Mucosa of descending colon (tissue), 3 donors: ENCODE measurements around the gene EXOC3. TPM values are rescaled to one million over a fixed set of nuclear protein-coding genes. Genes with fewer than 3 reads are reported as not detected.

Experiments
- ATAC-seq: fragments of 200-7000 bp; cut with Tn5 transposase; one replicate; pipeline ENCODE4 v1.9.1; 2020; ENCODE audit warnings: mild to moderate bottlenecking, moderate library complexity
- DNase-seq, 3 donors: peaks; one replicate each; pipeline ENCODE4 v3.0.0-alpha.2; 2020
- H3K36me3 ChIP-seq: fragments of 200-600 bp; one replicate; pipeline ENCODE4 v1.8.0; 2021; ENCODE audit warnings: low read depth, mild to moderate bottlenecking
- H3K4me1 ChIP-seq: fragments of 200-600 bp; one replicate; pipeline ENCODE4 v1.8.0; 2021; ENCODE audit warnings: low read depth, mild to moderate bottlenecking
- H3K4me3 ChIP-seq: fragments of 200-600 bp; one replicate; pipeline ENCODE4 v1.8.0; 2021; ENCODE audit warnings: mild to moderate bottlenecking
- H3K9me3 ChIP-seq: fragments of 200-600 bp; one replicate; pipeline ENCODE4 v1.8.0; 2021; ENCODE audit warnings: mild to moderate bottlenecking
- CTCF ChIP-seq: fragments of 200-600 bp; IDR thresholded peaks from one replicate; pipeline ENCODE4 v1.8.0; 2022; ENCODE audit warnings: antibody characterized with exemption, mild to moderate bottlenecking
- intact Hi-C, 2 donors: fragments of 100-400 bp; cut with DNase I in 1 of 2; cut with micrococcal nuclease in 1 of 2; formaldehyde crosslinking; loops; one replicate each; pipeline versions ENCODE4 v1.11.0 to v1.11.1; 2022; cut with DNase I, micrococcal nuclease
- total RNA-seq, 3 donors: library from RNA; stranded (reverse); fragmentation: NEBNext Ultra II Directional in 2 of 3; extraction: Animal tissue kit (Norgen Biotek cat#: 25700) in 2 of 3; gene quantifications; one replicate each; pipeline versions ENCODE4 v1.2.1 to v1.2.4, GENCODE V29; 2021 to 2023
- donor health status: DM: no; HTN: no; CAD: no; lungs with moderate emphysema.
- donor health status: DM: no; HTN: no; CAD: no.
- donor health status: DM: no; HTN: yes; CAD: no.

The EXOC3 gene
- total RNA-seq, 3 donors from 2014 or later: 67.0 to 89.1 (median 76.8) TPM

GRCh38 chr5:441996-442334 is 1.0 kb upstream of the EXOC3 start:
- H3K9me3 ChIP-seq: no peaks in the 10 kb centered on the region

GRCh38 chr5:443239-444151 is 519 bp downstream of the EXOC3 start:
- peak; percentile 53 for ATAC-seq
- peaks cover 10% of the 10 kb centered on the region for H3K36me3 ChIP-seq
- H3K4me1 ChIP-seq: peaks cover 10% of the 10 kb centered on the region
- H3K9me3 ChIP-seq: no peaks in the 10 kb centered on the region
- peak; percentile 32 to 67 (median 62) for DNase-seq
- intact Hi-C loops: no loop called here
- peak overlapping the region; percentile 87 for H3K4me3 ChIP-seq
- TF ChIP-seq CTCF: no peak

More at GRCh38 chr5:441996-442334, 1.0 kb upstream of the EXOC3 start:
- no peak for TF ChIP-seq CTCF
- DNase-seq (peak in 1 of 3 donors; percentile 34), ATAC-seq (no peak)
- intact Hi-C loops: no loop called here
- Histone ChIP-seq H3K4me3 (no peak overlapping the region), H3K4me1 (peaks cover 10% of the 10 kb centered on the region), H3K36me3 (no peaks in the 10 kb centered on the region)

- no peak for ATAC-seq
- peak in 1 of 3 donors; percentile 17 for DNase-seq
- H3K36me3 ChIP-seq: peaks cover 13% of the 10 kb centered on the region
- H3K9me3 ChIP-seq: no peaks in the 10 kb centered on the region
- peaks cover 10% of the 10 kb centered on the region for H3K4me1 ChIP-seq
- no peak overlapping the region for H3K4me3 ChIP-seq
- TF ChIP-seq CTCF: no peak
- intact Hi-C loops: no loop called here
These were observed 1.2 kb downstream of the EXOC3 start for GRCh38 chr5:444226-444625.

- Histone ChIP-seq H3K4me1 (peaks cover 10% of the 10 kb centered on the region), H3K4me3 (no peak overlapping the region), H3K36me3 (peaks cover 13% of the 10 kb centered on the region), H3K9me3 (no peaks in the 10 kb centered on the region)
- DNase-seq: no peak
- intact Hi-C loops: no loop called here
- ATAC-seq: no peak
- TF ChIP-seq CTCF: no peak
These were observed 2.6 kb downstream of the EXOC3 start for GRCh38 chr5:445591-445990.

GRCh38 chr5:446066-446882 is 3.3 kb downstream of the EXOC3 start:
- Histone ChIP-seq H3K4me3 (no peak overlapping the region), H3K4me1 (peaks cover 10% of the 10 kb centered on the region), H3K36me3 (peaks cover 13% of the 10 kb centered on the region), H3K9me3 (no peaks in the 10 kb centered on the region)
- DNase-seq (peak in 1 of 3 donors; percentile 17), ATAC-seq (no peak)
- intact Hi-C loops: no loop called here
- no peak for TF ChIP-seq CTCF
